ENCODE results near the gene CCDC127. TPM values are rescaled to one million over a fixed set of nuclear protein-coding genes. Genes with fewer than 3 reads are reported as not detected.

The CCDC127 gene
- total and polyA plus RNA-seq, 2 of the 13 experiments (the other 11 are each of a cell fraction or from before 2014, with no cell fraction given) = 2.9 to 4.3 TPM

DNA sequence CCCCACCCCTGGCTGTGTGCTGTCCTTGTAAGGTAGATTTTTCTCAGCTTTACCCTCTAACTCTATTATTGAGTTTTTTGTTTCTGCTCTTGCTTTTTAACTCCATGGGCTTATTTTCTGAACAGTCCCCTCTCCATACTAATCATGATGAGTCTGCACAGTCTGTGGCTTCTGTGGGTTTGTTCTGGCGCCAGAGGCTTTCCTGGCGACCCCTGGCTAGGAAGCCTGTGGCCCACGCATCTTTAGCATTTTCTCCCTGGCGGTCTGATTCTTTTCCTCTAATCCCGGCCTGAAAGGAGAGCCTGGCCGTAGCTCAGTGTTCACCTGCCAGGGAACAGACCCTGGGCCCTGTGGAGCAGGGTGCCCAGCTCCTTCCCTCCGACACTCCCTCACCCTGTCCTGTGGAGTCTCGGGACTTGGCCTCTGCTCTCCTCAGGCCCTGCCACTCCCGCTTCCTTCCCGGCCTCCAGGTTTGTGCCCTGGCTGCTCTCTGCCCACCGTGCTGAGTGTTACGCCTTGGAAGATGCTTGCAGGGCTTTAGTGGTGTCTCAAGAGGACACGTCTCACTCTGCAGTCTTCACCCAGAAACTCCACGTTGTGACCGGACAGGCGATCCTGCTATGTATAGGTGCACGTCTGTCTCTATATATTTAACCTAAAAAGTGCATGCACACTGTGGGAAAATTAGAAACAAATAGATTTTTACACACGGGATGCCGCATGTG, 58.3 kb downstream of the CCDC127 start:
- FAIRE-seq = no peak
- TF ChIP-seq SMYD3 (CRISPR knock-in tag; IDR thresholded peaks at IDR 0.05) (no peak), YEATS4 (CRISPR knock-in tag; IDR thresholded peaks at IDR 0.05; ENCODE audit: borderline replicate concordance) (no peak), ZNF773 (CRISPR knock-in tag; IDR thresholded peaks at IDR 0.05; ENCODE audit: borderline replicate concordance) (no peak), ZNF616 (CRISPR knock-in tag; IDR thresholded peaks at IDR 0.05; ENCODE audit: low read depth) (no peak), RFXAP (CRISPR knock-in tag; IDR thresholded peaks at IDR 0.05; ENCODE audit: borderline replicate concordance) (no peak), ZNF256 (CRISPR knock-in tag; conservative IDR thresholded peaks at IDR 0.05) (no peak), CHD4 (IDR thresholded peaks at IDR 0.05; ENCODE audit: borderline replicate concordance, low read length) (no peak), KAT2B (IDR thresholded peaks at IDR 0.05; ENCODE audit: borderline replicate concordance, low read depth, low read length) (no peak), NPAS2 (CRISPR knock-in tag; IDR thresholded peaks at IDR 0.05; ENCODE audit: borderline replicate concordance) (no peak), ZNF850 (CRISPR knock-in tag; conservative IDR thresholded peaks at IDR 0.05) (no peak), HNF4G (IDR thresholded peaks at IDR 0.05; ENCODE audit: borderline replicate concordance, low read depth, low read length) (no peak), HNF4G (CRISPR knock-in tag; IDR thresholded peaks at IDR 0.05; ENCODE audit: borderline replicate concordance, low read depth) (no peak), MYC (CRISPR knock-in tag; IDR thresholded peaks at IDR 0.05; ENCODE audit: borderline replicate concordance) (no peak), POLR2AphosphoS2 (IDR thresholded peaks at IDR 0.05; ENCODE audit: low read depth, low read length) (no peak)
- TF ChIP-seq, protein P1, sequence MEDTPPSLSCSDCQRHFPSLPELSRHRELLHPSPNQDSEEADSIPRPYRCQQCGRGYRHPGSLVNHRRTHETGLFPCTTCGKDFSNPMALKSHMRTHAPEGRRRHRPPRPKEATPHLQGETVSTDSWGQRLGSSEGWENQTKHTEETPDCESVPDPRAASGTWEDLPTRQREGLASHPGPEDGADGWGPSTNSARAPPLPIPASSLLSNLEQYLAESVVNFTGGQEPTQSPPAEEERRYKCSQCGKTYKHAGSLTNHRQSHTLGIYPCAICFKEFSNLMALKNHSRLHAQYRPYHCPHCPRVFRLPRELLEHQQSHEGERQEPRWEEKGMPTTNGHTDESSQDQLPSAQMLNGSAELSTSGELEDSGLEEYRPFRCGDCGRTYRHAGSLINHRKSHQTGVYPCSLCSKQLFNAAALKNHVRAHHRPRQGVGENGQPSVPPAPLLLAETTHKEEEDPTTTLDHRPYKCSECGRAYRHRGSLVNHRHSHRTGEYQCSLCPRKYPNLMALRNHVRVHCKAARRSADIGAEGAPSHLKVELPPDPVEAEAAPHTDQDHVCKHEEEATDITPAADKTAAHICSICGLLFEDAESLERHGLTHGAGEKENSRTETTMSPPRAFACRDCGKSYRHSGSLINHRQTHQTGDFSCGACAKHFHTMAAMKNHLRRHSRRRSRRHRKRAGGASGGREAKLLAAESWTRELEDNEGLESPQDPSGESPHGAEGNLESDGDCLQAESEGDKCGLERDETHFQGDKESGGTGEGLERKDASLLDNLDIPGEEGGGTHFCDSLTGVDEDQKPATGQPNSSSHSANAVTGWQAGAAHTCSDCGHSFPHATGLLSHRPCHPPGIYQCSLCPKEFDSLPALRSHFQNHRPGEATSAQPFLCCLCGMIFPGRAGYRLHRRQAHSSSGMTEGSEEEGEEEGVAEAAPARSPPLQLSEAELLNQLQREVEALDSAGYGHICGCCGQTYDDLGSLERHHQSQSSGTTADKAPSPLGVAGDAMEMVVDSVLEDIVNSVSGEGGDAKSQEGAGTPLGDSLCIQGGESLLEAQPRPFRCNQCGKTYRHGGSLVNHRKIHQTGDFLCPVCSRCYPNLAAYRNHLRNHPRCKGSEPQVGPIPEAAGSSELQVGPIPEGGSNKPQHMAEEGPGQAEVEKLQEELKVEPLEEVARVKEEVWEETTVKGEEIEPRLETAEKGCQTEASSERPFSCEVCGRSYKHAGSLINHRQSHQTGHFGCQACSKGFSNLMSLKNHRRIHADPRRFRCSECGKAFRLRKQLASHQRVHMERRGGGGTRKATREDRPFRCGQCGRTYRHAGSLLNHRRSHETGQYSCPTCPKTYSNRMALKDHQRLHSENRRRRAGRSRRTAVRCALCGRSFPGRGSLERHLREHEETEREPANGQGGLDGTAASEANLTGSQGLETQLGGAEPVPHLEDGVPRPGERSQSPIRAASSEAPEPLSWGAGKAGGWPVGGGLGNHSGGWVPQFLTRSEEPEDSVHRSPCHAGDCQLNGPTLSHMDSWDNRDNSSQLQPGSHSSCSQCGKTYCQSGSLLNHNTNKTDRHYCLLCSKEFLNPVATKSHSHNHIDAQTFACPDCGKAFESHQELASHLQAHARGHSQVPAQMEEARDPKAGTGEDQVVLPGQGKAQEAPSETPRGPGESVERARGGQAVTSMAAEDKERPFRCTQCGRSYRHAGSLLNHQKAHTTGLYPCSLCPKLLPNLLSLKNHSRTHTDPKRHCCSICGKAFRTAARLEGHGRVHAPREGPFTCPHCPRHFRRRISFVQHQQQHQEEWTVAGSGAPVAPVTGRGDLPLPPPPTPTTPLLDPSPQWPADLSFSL (CRISPR knock-in tag; IDR thresholded peaks at IDR 0.05) = no peak

More for the DNA sequence above, 58.3 kb downstream of the CCDC127 start:
- ChIA-PET CTCF (ENCODE audit: low intra/inter-chr PET ratio, low total read pairs) (no interaction called here), POLR2A (no interaction called here)
- Histone ChIP-seq H3K4me1 (ENCODE audit: insufficient read depth, low read length) (no peaks in the 10 kb centered on the region), H3K4me2 (ENCODE audit: low read depth, low read length) (no peak overlapping the region), H3K4me3 (replicated peaks in 1 of 3; ENCODE audit: insufficient read depth in 1 of 3, low read depth in 2 of 3, low read length in 3 of 3) (no peak overlapping the region), H3K27me3 (ENCODE audit: control insufficient read depth in 1 of 2, insufficient read depth in 2 of 2, low read length in 2 of 2) (peaks cover 13 to 69% of the 10 kb centered on the region in 2 experiments), H3K79me2 (ENCODE audit: insufficient read depth, low read length) (no peaks in the 10 kb centered on the region), H3K36me3 (replicated peaks in 1 of 2; ENCODE audit: control insufficient read depth in 1 of 2, insufficient read depth in 2 of 2, low read length in 2 of 2) (no peaks in the 10 kb centered on the region), H3K27ac (ENCODE audit: extremely low read length, insufficient read depth, low read length) (no peak overlapping the region), H3K9me3 (ENCODE audit: low read length) (no peaks in the 10 kb centered on the region), H2AFZ (ENCODE audit: low read length) (no peak overlapping the region), H4K20me1 (ENCODE audit: insufficient read depth, low read length) (no peaks in the 10 kb centered on the region), H3K9ac (ENCODE audit: insufficient read depth, low read depth, low read length) (no peak overlapping the region)
- no peak for ATAC-seq
- no TSS peak for BruUV-seq (replicated peaks)
- no peak for DNase-seq (ENCODE audit: low spot score)
- WGBS (ENCODE audit: low lambda C conversion rate) = 14% methylated on average over 18 of the region's 19 CpGs
- intact Hi-C loops (cut with micrococcal nuclease; ENCODE audit: unreplicated experiment) = no loop called here
- in situ Hi-C loops (cut with HindIII; ENCODE audit: extremely low pct_ligation_motif_present, low pct_unique_long_range_greater_than_20kb) = no loop called here

Data from HepG2 (cell line).